Right lung (tissue), 5 donors: ENCODE data around the gene VPS29. TPM values are rescaled to one million over a fixed set of nuclear protein-coding genes. Genes with fewer than 3 reads are reported as not detected.
A peak's percentile ranks its signal among the peaks of the same experiment; 100 is the strongest.

Source experiments
- DNase-seq, 2 donors: peaks; one replicate each; pipeline ENCODE4 v3.0.0-alpha.2; 2013
- polyA plus RNA-seq, 5 donors: library from polyadenylated mRNA; unstranded; fragments of 120-200 nt; gene quantifications; one replicate each; pipeline versions ENCODE4 v1.2.1 to v1.2.3, GENCODE V29; 2013; ENCODE audit warnings: inconsistent platforms in 1 of 5, low replicate concordance in 1 of 5; ENCODE audit not compliant: insufficient read length in 5 of 5, insufficient read depth in 1 of 5

VPS29 gene
- polyA plus RNA-seq, 5 donors, result 112 to 175 (median 143) TPM

DNA sequence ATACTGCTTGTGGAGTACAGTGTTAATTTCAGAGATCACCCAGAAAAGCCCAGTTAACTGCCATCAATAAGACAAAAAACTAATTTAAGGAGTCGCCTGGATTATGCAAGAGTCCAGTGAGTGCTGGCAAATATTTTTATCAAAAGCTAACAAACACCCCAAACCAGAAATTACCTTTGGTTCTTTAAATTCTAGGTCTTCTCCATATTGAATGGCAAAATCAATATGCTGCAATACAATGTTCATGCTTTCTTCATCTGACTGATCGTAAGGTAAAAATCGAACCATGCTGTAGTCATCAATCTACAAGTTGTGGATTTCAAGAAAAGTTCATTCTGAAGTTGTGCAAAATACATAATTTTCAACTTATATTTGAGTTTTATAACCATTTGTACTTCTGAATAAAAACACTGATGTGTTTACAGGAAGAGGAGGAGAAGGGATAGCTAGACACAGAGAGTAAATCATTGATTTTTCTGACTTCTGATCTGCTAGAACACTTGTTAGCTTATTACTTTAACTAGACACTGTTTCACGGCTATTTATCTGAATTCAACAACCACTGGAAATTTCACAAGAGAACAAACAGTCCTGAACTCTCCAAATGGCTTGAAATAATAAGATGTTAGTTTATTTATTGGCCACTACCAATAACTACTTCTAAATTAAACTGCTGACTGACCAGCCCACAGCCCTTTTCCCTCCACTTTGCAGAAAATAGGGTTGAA, 48.2 kb downstream of the VPS29 start:
- no peak for DNase-seq

DNA sequence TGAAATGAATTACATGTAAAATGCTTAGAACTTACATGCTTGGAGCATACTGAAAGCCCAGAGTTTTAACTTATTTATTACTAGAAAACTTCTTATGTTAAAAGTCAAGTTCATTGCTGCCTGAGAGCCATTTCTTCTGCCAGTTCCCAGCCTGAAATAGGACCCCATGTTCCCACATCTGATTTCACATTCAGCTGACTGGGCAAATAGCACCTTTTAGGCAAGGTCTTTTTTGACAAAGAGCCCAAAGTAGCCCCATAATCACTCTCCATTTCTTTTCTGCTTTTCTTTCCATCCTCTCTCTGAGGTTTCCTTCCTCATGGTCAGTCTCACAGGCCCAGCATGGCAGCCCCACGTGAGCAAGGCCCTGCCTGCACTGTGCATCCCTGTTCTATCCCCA, 50.6 kb downstream of the VPS29 start:
- DNase-seq, result no peak

- DNase-seq, result peak; percentile 92 to 93
Measured at GRCh38 chr12:110449799-110450497, 52.0 kb downstream of the VPS29 start, which contains the start of gene ARPC3. ARPC3 (minus strand) TSS chr12:110450337; CDS start chr12:110450260, 77 bp downstream.

DNA sequence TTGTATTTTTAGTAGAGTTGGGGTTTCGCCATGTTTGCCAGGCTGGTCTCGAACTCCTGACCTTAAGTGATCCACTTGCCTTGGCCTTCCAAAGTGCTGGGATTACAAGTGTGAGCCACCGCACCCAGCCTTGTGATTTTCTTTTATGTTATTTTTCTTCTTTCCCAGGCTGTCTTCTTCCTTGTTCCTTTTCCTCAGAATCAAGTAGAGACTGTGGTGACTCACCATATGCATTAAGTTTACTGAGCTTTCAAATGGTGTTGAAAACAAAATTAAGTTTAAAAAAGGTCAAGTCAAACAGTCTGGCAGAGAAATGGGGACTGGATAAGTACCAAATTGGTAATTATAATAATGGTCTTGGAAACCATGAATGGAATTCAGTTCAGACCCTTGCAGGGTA, 57.5 kb downstream of the VPS29 start:
- no peak for DNase-seq

Other genes starting within 250 kb of the VPS29 start
- gene ATP2A2, start 220.9 kb downstream of the VPS29 start, polyA plus RNA-seq, result 100 to 1,000 TPM; 114 to 156 (median 122) TPM
- 10 to 100 TPM; 72.8 to 98.7 (median 86.4) TPM for gene ANAPC7, start 98.4 kb downstream of the VPS29 start, polyA plus RNA-seq
- 100 to 1,000 TPM; 199 to 264 (median 220) TPM for gene ARPC3, start 51.8 kb downstream of the VPS29 start, polyA plus RNA-seq
- 10 to 100 TPM; 26.5 to 33.1 (median 28.4) TPM for gene GPN3, start 33.9 kb downstream of the VPS29 start, polyA plus RNA-seq
- gene FAM216A, start 33.3 kb downstream of the VPS29 start, polyA plus RNA-seq, result 10 to 100 TPM; 13.4 to 21.2 (median 18.0) TPM
- 1 to 10 TPM; 1.1 to 2.4 (median 1.4) TPM for gene RAD9B, start 220 bp upstream of the VPS29 start, polyA plus RNA-seq
- 10 to 100 TPM; 11.9 to 16.5 (median 14.4) TPM for gene PPTC7, start 81.2 kb upstream of the VPS29 start, polyA plus RNA-seq
- 10 to 100 TPM; 65.8 to 89.2 (median 76.5) TPM for gene TCTN1, start 112.0 kb upstream of the VPS29 start, polyA plus RNA-seq
- gene HVCN1, start 187.0 kb upstream of the VPS29 start, polyA plus RNA-seq, result 10 to 100 TPM; 14.8 to 18.1 (median 17.6) TPM
- 100 to 1,000 TPM; 157 to 214 (median 204) TPM for gene PPP1CC, start 240.8 kb upstream of the VPS29 start, polyA plus RNA-seq